H7 (cell line): ENCODE results near the gene CDK14. TPM values are rescaled to one million over a fixed set of nuclear protein-coding genes. Genes with fewer than 3 reads are reported as not detected.

Experiments used
- DNase-seq: peaks from one replicate; pipeline ENCODE4 v3.0.0; 2012
- H3K27me3 ChIP-seq: 2 replicates; pipeline ENCODE4 v1.6.0; 2011; ENCODE audit warnings: mild to moderate bottlenecking, low read length; ENCODE audit not compliant: control insufficient read depth, insufficient read depth
- H3K36me3 ChIP-seq: replicated peaks from 2 replicates; pipeline ENCODE4 v1.5.1; 2011; ENCODE audit warnings: low read length; ENCODE audit not compliant: control insufficient read depth, insufficient read depth
- H3K4me3 ChIP-seq: 2 replicates; pipeline ENCODE4 v1.5.1; 2011; ENCODE audit warnings: low read depth, mild to moderate bottlenecking, control low read depth, low read length, moderate library complexity; ENCODE audit not compliant: insufficient read depth
- total RNA-seq: library from RNA; depleted of rRNA; stranded (reverse); fragments of >200 nt; shearing (Covaris generic); gene quantifications from 2 replicates; pipeline ENCODE4 v1.2.3, GENCODE V29; 2014

The CDK14 gene
- total RNA-seq, 1 experiment from 2014 or later: 28.6 TPM

- Histone ChIP-seq H3K4me3 (no peak overlapping the region), H3K27me3 (no peaks in the 10 kb centered on the region), H3K36me3 (no peaks in the 10 kb centered on the region)
- no peak for DNase-seq
These were observed 423.7 kb downstream of the CDK14 start for GRCh38 chr7:91019686-91020385.

DNA sequence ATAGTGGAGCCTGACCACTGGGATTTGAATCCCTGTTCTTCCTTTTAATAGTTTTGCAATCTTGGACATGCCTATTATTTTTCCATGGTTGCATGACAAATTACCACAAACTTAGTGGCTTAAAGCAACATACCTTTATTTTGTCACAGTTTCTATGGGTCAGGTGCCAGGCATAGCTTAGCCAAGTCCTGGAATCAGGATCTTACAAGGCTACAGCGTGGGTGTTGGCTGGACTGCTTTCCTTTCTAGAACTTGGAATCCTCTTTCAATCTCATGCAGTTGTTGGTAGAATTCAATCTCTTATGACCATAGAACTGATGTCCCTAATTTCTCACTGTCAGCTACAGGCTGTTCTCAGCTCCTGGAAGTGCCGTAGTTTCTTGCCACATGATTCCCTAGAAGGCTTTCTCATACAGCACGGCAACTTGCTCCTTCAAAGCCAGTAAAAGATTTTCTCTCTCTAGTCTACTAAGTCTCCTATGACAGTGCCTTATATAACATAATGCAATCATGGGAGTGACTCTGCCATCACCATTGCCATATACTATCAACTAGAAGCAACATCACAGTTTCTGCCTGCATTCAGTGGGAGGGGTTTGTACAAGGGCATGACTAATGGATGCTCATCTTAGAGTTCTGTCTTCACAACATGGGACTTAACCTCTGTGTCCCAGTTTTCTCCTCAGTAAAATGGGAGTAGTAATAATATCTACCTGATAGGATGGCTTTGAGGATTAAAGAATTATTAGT is 424.7 kb downstream of the CDK14 start:
- H3K27me3 ChIP-seq: no peaks in the 10 kb centered on the region
- H3K36me3 ChIP-seq: no peaks in the 10 kb centered on the region
- no peak for DNase-seq
- no peak overlapping the region for H3K4me3 ChIP-seq

- H3K27me3 ChIP-seq: no peaks in the 10 kb centered on the region
- no peak for DNase-seq
- H3K36me3 ChIP-seq: no peaks in the 10 kb centered on the region
- no peak overlapping the region for H3K4me3 ChIP-seq
These were observed 425.8 kb downstream of the CDK14 start for GRCh38 chr7:91021956-91022355.

DNA sequence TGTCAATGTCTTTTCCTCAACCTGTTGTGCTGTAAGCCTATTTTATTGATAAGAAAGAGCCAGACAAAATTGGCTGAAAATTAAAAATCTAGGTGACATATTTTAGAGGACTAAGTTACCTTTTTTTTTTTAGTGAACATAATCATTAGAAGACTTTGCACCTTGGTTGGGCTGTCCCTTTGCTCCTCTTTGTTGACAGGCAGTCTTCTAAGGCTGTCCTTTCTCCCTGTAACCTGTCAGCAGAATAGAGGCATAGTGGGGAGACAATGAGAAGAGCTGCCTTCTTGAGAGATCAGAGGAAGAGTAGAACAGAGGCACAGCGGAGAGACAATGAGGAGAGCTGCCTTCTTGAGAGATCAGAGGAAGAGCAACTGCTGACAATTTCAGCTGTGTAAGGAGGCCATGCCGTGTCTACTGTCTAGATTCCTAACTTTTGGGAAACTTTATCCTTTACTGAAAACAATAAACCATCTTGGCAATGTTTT is 429.8 kb downstream of the CDK14 start:
- no peaks in the 10 kb centered on the region for H3K36me3 ChIP-seq
- H3K4me3 ChIP-seq: no peak overlapping the region
- no peaks in the 10 kb centered on the region for H3K27me3 ChIP-seq
- no peak for DNase-seq

DNA sequence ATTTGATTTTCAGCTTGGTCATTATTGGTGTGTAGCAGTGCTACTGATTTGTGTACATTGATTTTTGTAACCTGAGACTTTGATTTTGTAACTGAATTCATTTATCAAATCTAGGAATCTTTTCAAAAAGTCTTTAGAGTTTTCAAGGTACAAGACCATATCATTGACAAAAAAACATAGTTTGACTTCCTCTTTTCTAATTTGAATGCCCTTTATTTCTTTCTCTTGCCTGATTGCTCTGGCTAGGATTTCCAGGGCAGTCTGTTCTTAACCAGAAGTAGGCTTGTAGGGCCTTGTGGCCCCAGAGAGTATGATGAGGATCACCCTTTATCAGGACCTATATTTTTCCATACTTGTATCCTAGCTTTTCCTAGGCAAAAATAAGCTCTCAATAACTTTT is 433.6 kb downstream of the CDK14 start:
- no peak for DNase-seq
- Histone ChIP-seq H3K36me3 (no peaks in the 10 kb centered on the region), H3K27me3 (no peaks in the 10 kb centered on the region), H3K4me3 (no peak overlapping the region)

DNA sequence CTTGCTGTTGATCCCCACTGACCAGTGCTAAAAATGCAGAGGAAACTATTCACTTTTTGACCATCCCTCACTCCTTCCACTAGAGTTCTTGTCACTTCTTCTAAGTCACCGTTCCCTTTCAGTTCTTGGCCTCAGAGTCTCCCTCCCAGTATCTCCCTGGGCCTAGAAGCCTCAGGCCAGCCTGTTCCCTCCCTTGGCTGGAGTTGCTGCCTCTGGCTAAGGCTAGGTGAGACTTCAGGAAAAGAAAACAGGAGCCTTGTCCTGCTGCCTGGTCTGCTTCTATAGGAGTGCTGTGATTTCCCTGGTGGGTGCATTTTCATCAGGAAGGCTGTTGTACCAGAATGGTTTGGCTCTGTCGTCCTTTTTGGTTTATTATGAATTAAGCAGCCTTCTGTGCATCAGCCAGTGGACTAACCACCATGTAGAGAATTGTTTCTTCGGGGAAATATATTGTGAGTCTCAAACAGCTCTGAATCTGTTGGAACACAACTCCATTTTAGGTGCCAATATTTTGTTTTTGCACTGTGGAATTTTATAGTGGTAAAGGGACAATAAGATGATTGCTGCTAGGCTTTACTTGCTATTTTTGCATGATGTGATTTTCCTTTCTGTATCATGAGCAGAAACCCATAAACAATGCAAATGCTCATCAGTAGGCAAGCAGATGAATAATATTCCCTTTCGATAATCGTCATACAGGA is 434.7 kb downstream of the CDK14 start:
- Histone ChIP-seq H3K27me3 (no peaks in the 10 kb centered on the region), H3K36me3 (no peaks in the 10 kb centered on the region), H3K4me3 (no peak overlapping the region)
- DNase-seq: peak; percentile 31

GRCh38 chr7:91031757-91032156 is 435.6 kb downstream of the CDK14 start:
- H3K4me3 ChIP-seq: no peak overlapping the region

GRCh38 chr7:91033574-91033973 is 437.5 kb downstream of the CDK14 start:
- Histone ChIP-seq H3K27me3 (no peaks in the 10 kb centered on the region), H3K4me3 (no peak overlapping the region), H3K36me3 (no peaks in the 10 kb centered on the region)

More at GRCh38 chr7:91031757-91032156, 435.6 kb downstream of the CDK14 start:
- DNase-seq: peak; percentile 57
- Histone ChIP-seq H3K36me3 (no peaks in the 10 kb centered on the region), H3K27me3 (no peaks in the 10 kb centered on the region)

DNA sequence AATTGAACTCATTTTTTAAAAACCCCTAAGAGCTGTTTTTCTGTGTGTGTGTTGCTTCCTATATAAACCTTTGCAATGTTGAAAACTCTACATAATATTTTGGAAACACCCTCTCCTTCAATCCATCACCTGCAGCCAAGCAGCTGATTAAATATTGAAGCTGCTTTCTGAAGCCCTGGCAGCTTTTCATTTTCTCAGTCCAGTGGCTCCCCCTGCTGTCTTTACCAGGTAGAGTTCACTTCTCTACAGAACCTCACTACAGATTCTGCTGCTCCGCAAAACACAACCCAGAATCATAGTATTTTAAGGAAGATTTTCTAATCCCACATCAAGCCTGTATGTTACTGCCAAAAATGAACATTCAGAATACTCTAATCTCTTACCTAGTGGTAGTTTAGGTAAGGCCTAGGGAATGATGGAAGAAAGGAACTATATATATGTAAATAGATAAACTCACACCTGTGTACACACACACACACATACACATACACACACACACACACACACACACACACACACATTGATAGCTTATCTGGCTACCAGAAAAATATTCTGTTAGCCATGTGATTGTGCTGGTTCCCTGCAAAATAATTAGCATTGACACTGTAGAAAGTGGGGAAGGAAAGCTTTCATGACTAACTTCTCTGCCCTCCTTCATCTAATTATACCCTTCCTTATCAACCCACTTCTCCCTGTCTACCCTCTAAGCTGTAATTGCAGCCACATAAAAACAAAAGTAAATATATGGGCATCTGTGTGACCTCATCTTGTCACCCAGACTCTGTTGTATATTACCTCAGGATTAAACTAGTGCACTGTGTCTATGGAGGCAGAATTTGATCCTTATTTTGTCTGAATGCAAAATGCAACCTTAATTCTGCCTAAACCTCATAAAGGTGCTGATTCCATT is 438.6 kb downstream of the CDK14 start:
- Histone ChIP-seq H3K4me3 (no peak overlapping the region), H3K27me3 (no peaks in the 10 kb centered on the region), H3K36me3 (no peaks in the 10 kb centered on the region)
- peak; percentile 57 for DNase-seq

More at GRCh38 chr7:91033574-91033973, 437.5 kb downstream of the CDK14 start:
- DNase-seq: no peak

DNA sequence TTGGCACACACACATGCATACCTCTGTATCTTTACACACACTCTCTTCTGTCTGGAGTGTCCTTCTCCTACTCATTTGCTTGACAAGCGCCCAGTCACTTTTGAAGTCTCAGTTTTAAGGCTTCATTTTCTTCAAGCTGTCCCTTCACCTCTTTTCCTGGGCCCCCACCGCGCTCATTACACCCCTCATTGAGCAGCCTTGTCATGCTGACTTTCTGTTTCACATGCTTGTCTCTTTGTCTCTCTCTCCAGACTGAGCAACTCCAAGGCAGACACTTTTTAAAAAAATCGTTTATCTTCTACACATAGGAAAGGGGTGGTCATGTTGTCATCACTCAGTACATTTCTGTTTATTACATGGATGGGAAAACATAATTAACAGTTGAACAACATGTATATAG is 442.9 kb downstream of the CDK14 start:
- Histone ChIP-seq H3K27me3 (no peaks in the 10 kb centered on the region), H3K4me3 (no peak overlapping the region), H3K36me3 (no peaks in the 10 kb centered on the region)
- no peak for DNase-seq

- H3K36me3 ChIP-seq: no peaks in the 10 kb centered on the region
- no peak for DNase-seq
- no peak overlapping the region for H3K4me3 ChIP-seq
- no peaks in the 10 kb centered on the region for H3K27me3 ChIP-seq
These were observed 445.0 kb downstream of the CDK14 start for GRCh38 chr7:91041141-91041540.

- H3K27me3 ChIP-seq: no peaks in the 10 kb centered on the region
These were observed 445.9 kb downstream of the CDK14 start for GRCh38 chr7:91041901-91042484.

GRCh38 chr7:91043186-91043585 is 447.1 kb downstream of the CDK14 start:
- H3K4me3 ChIP-seq: no peak overlapping the region
- no peaks in the 10 kb centered on the region for H3K36me3 ChIP-seq
- no peak for DNase-seq
- H3K27me3 ChIP-seq: no peaks in the 10 kb centered on the region

More at GRCh38 chr7:91041901-91042484, 445.9 kb downstream of the CDK14 start:
- DNase-seq: no peak
- no peak overlapping the region for H3K4me3 ChIP-seq
- no peaks in the 10 kb centered on the region for H3K36me3 ChIP-seq
